GM12878 (cell line): ENCODE results near the gene PTPRM. TPM values are rescaled to one million over a fixed set of nuclear protein-coding genes. Genes with fewer than 3 reads are reported as not detected.

Experiments
- ATAC-seq: fragments of 200-7000 bp; cut with Tn5 transposase; 3 replicates; pipeline ENCODE4 v1.9.1; 2020; ENCODE audit warnings: mild to moderate bottlenecking, moderate library complexity
- BruUV-seq: library from RNA; stranded (reverse); fragments of 400-500 nt; replicated peaks from 2 replicates; lab custom pipeline; 2021; lab: Mats Ljungman, UMichigan
- CTCF ChIA-PET: fragments of 300-600 bp; sonication (Branson Sonifier 250); formaldehyde crosslinking; extraction: SDS; loops from one replicate; lab custom pipeline; 2021; ENCODE audit warnings: inconsistent platforms; lab: Yijun Ruan, JAX
- POLR2A ChIA-PET: fragments of 350-600 bp; formaldehyde crosslinking; extraction: SDS; loops from one replicate; lab custom pipeline; 2021; ENCODE audit warnings: inconsistent platforms; lab: Charles Lee
- RAD21 ChIA-PET: fragments of 300-600 bp; sonication (Branson Sonifier 250); formaldehyde crosslinking; loops from one replicate; lab custom pipeline; 2023; ENCODE audit warnings: antibody characterized with exemption; ENCODE audit not compliant: unreplicated experiment; lab: Charles Lee
- SMC1A ChIA-PET: fragments of 300-600 bp; sonication (Branson Sonifier 250); formaldehyde crosslinking; loops from one replicate; lab custom pipeline; 2023; ENCODE audit not compliant: unreplicated experiment, uncharacterized antibody; lab: Charles Lee
- DNase-seq: peaks from one replicate; pipeline ENCODE4 v3.0.0-alpha.2; 2011; ENCODE audit warnings: low read depth, low spot score
- FAIRE-seq: peaks from 3 replicates; lab custom pipeline; 2011; peaks lifted over from hg19 to GRCh38; lab: Jason Lieb, UNC
- H2AFZ ChIP-seq: 2 replicates; pipeline ENCODE4 v1.6.0; 2011; ENCODE audit warnings: low read depth, low read length, control low read depth; ENCODE audit not compliant: control insufficient read depth
- H3K27ac ChIP-seq: 2 replicates; pipeline ENCODE4 v1.5.1; 2011; ENCODE audit warnings: control low read depth; ENCODE audit not compliant: control insufficient read depth, insufficient read depth
- H3K27me3 ChIP-seq, 2 experiments: replicated peaks in 1 of 2; 2 replicates each; pipeline versions ENCODE4 v1.6.0 to v1.6.1; 2011; ENCODE audit warnings: low read length in 1 of 2; ENCODE audit not compliant: control insufficient read depth in 2 of 2, insufficient read depth in 2 of 2
- H3K36me3 ChIP-seq, 2 experiments: 2 replicates each; pipeline ENCODE4 v1.5.1; 2011; ENCODE audit warnings: low read length in 1 of 2; ENCODE audit not compliant: control insufficient read depth in 2 of 2, insufficient read depth in 2 of 2
- H3K4me1 ChIP-seq: 2 replicates; pipeline ENCODE4 v1.6.1; 2011; ENCODE audit warnings: mild to moderate bottlenecking, low read length, moderate library complexity, mixed read lengths; ENCODE audit not compliant: control insufficient read depth, insufficient read depth
- H3K4me2 ChIP-seq: 2 replicates; pipeline ENCODE4 v1.6.0; 2011; ENCODE audit warnings: control low read depth; ENCODE audit not compliant: control insufficient read depth, insufficient read depth
- H3K4me3 ChIP-seq: fragments of 200-600 bp; sonication (generic); 2 replicates; pipeline ENCODE4 v1.5.1; 2016
- H3K79me2 ChIP-seq: 2 replicates; pipeline ENCODE4 v1.6.0; 2011; ENCODE audit warnings: low read length; ENCODE audit not compliant: control insufficient read depth, insufficient read depth
- H3K9ac ChIP-seq: 2 replicates; pipeline ENCODE4 v1.8.0; 2011; ENCODE audit warnings: low read length, control low read depth, mixed read lengths; ENCODE audit not compliant: control insufficient read depth, insufficient read depth
- H3K9me3 ChIP-seq: replicated peaks from 3 replicates; pipeline ENCODE4 v1.5.1; 2011; ENCODE audit warnings: mild to moderate bottlenecking, low read length; ENCODE audit not compliant: control insufficient read depth, insufficient read depth
- H4K20me1 ChIP-seq: 2 replicates; pipeline ENCODE4 v1.6.0; 2011; ENCODE audit not compliant: control insufficient read depth, insufficient read depth
- FOXM1 ChIP-seq: IDR thresholded peaks from 2 replicates; pipeline ENCODE4 v1.6.1; 2012; ENCODE audit warnings: low read depth, mild to moderate bottlenecking, inconsistent platforms, low read length, moderate library complexity
- GABPA ChIP-seq: IDR thresholded peaks from 2 replicates; pipeline ENCODE4 v1.6.1; 2014; ENCODE audit warnings: antibody characterized with exemption, low read depth, mild to moderate bottlenecking, inconsistent platforms
- GATAD2B ChIP-seq: fragments of 450-650 bp; conservative IDR thresholded peaks from 2 replicates; pipeline ENCODE4 v1.6.1; 2017; ENCODE audit warnings: low read depth, mild to moderate bottlenecking, moderate library complexity
- MYC ChIP-seq: IDR thresholded peaks from 2 replicates; pipeline ENCODE4 v1.6.1; 2011; ENCODE audit warnings: mild to moderate bottlenecking, low read length, moderate library complexity, inconsistent platforms; ENCODE audit not compliant: insufficient read depth, insufficient replicate concordance, insufficient read length, severe bottlenecking
- NR2C1 ChIP-seq: fragments of 450-650 bp; IDR thresholded peaks from 2 replicates; pipeline ENCODE4 v1.6.1; 2017; ENCODE audit warnings: antibody characterized with exemption, mild to moderate bottlenecking, moderate library complexity
- NR2F1 ChIP-seq: fragments of 450-650 bp; conservative IDR thresholded peaks from 2 replicates; pipeline ENCODE4 v1.6.1; 2017; ENCODE audit warnings: mild to moderate bottlenecking
- PML ChIP-seq: IDR thresholded peaks from 2 replicates; pipeline ENCODE4 v1.6.1; 2012; ENCODE audit warnings: low read length, inconsistent platforms
- RFX5 ChIP-seq: IDR thresholded peaks from 2 replicates; pipeline ENCODE4 v1.6.1; 2011; ENCODE audit warnings: low read depth, low read length, improper control_type of control experiment
- SIN3A ChIP-seq: IDR thresholded peaks from 2 replicates; pipeline ENCODE4 v1.6.1; 2012; ENCODE audit warnings: low read depth, low read length, improper control_type of control experiment
- SMC3 ChIP-seq: IDR thresholded peaks from 2 replicates; pipeline ENCODE4 v1.6.1; 2011; ENCODE audit warnings: low read length, improper control_type of control experiment, borderline replicate concordance
- SPI1 ChIP-seq: IDR thresholded peaks from 2 replicates; pipeline ENCODE4 v1.6.1; 2011; ENCODE audit warnings: low read depth, mild to moderate bottlenecking, low read length, moderate library complexity, borderline replicate concordance; ENCODE audit not compliant: insufficient read depth
- TARDBP ChIP-seq: IDR thresholded peaks from 2 replicates; pipeline ENCODE4 v1.6.1; 2016; ENCODE audit warnings: borderline replicate concordance
- TCF12 ChIP-seq: IDR thresholded peaks from 2 replicates; pipeline ENCODE4 v1.6.1; 2011; ENCODE audit warnings: low read depth, mild to moderate bottlenecking, low read length
- WGBS: methylation state at CpG from one replicate; pipeline ENCODE4 v1.1.6; 2016; ENCODE audit warnings: low lambda C conversion rate; ENCODE audit not compliant: insufficient replicate concordance, insufficient coverage; ENCODE audit errors: missing lambda C conversion rate; 5-methylcytosine and 5-hydroxymethylcytosine counted together
- in situ Hi-C: fragments of 300-500 bp; cut with MboI; formaldehyde crosslinking; loops from 9 replicates; pipeline ENCODE4 v1.14.3; 2018; ENCODE audit warnings: mixed read lengths
- intact Hi-C: fragments of 100-400 bp; cut with micrococcal nuclease; formaldehyde crosslinking; loops from one replicate; pipeline ENCODE4 v1.14.2; 2022; ENCODE audit not compliant: unreplicated experiment
- polyA plus RNA-seq, 11 experiments: library from polyadenylated mRNA; depleted of rRNA in 4 of 11; unstranded in 6 of 11; stranded (reverse) in 5 of 11; fragments of >200 nt; fragmentation: Nextera tagmentation in 4 of 11; fragmentation: Illumina TruSeq in 1 of 11; extraction: Ambion mirVana in 4 of 11; extraction: Trizol in 1 of 11; gene quantifications; 1 replicate in 1 of 11; 2 replicates in 10 of 11; pipeline versions ENCODE4 v1.2.1 to v1.2.3, GENCODE V29; 2011 to 2016; ENCODE audit warnings: inconsistent platforms in 2 of 11, missing spikeins in 2 of 11, low read depth in 1 of 11
- total RNA-seq, 4 experiments: library from RNA; depleted of rRNA in 3 of 4; stranded (reverse); fragments of >200 nt in 3 of 4; fragmentation: Illumina TruSeq in 1 of 4; extraction: Trizol in 1 of 4; gene quantifications; 2 replicates each; pipeline versions ENCODE4 v1.2.1 to v1.2.3, GENCODE V29; 2013 to 2021

Gene PTPRM
- total and polyA plus RNA-seq, 10 of the 15 experiments (the other 5 are each of a cell fraction or from before 2014, with no cell fraction given), result 0.07 to 22.6 (median 0.60) TPM

DNA sequence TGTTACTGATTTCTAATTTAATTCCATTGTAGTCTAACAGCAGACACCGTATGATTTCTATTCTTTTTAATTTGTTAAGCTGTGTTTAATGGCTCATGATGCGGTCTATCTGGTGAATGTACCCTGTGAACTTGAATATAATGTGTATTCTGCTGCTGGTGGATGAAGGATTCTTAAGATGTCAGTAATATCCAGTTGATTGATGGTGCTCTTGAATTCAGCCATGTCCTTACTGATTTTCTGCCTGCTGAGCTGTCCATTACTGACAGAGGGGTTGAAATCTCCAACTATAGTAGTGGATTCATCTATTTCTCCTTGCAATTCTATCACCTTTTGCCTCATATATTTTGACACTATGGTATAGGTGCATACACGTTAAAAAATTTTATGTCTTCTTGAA lies 668.8 kb downstream of the PTPRM start:
- FAIRE-seq, result no peak
- CTCF ChIA-PET, result no interaction called here
- TF ChIP-seq NR2F1 (no peak), FOXM1 (no peak), GABPA (no peak), GATAD2B (no peak), PML (no peak)
- TF ChIP-seq, all 136 proteins: peak for 0
- no peak overlapping the region for H3K4me3 ChIP-seq
- no peaks in the 10 kb centered on the region for H4K20me1 ChIP-seq
- DNase-seq (no peak), ATAC-seq (no peak)
- intact Hi-C loops (no loop called here), in situ Hi-C loops (no loop called here)
- no peaks in the 10 kb centered on the region for H3K9me3 ChIP-seq
- H3K36me3 ChIP-seq, result no peaks in the 10 kb centered on the region
- H3K27me3 ChIP-seq, result no peaks in the 10 kb centered on the region
- BruUV-seq, result no TSS peak
- H3K79me2 ChIP-seq, result no peaks in the 10 kb centered on the region
- H3K9ac ChIP-seq, result no peak overlapping the region
- POLR2A ChIA-PET, result no interaction called here
- RAD21 ChIA-PET, result no interaction called here
- no peaks in the 10 kb centered on the region for H3K4me1 ChIP-seq
- H2AFZ ChIP-seq, result no peak overlapping the region
- no peak overlapping the region for H3K27ac ChIP-seq
- SMC1A ChIA-PET, result interaction anchor here (0.6 kb wide), 1 partner anchor 73 kb away, joined by 3 read pairs; no protein-coding TSS in a partner anchor
- no peak overlapping the region for H3K4me2 ChIP-seq
- 0% methylated on average over 3 of the region's 3 CpGs for WGBS

- no peak overlapping the region for H3K4me3 ChIP-seq
- no peaks in the 10 kb centered on the region for H3K79me2 ChIP-seq
- WGBS, result 26% methylated on average over 5 of the region's 5 CpGs
- no peak overlapping the region for H2AFZ ChIP-seq
- ATAC-seq (no peak), FAIRE-seq (no peak), DNase-seq (no peak)
- TF ChIP-seq SIN3A (no peak), SPI1 (no peak), TCF12 (no peak), GATAD2B (no peak), RFX5 (no peak), TARDBP (no peak), NR2C1 (no peak), SMC3 (no peak), MYC (no peak)
- no peak overlapping the region for H3K9ac ChIP-seq
- in situ Hi-C loops (no loop called here), intact Hi-C loops (no loop called here)
- no peak overlapping the region for H3K4me2 ChIP-seq
- RAD21 ChIA-PET, result no interaction called here
- no peaks in the 10 kb centered on the region for H4K20me1 ChIP-seq
- no peaks in the 10 kb centered on the region; a peak in 1 of 4 replicates for H3K27me3 ChIP-seq
- H3K4me1 ChIP-seq, result no peaks in the 10 kb centered on the region
- SMC1A ChIA-PET, result no interaction called here
- H3K27ac ChIP-seq, result no peak overlapping the region
- CTCF ChIA-PET, result no interaction called here
- no peaks in the 10 kb centered on the region for H3K36me3 ChIP-seq
- BruUV-seq, result no TSS peak
- POLR2A ChIA-PET, result interaction anchor here (0.6 kb wide), 1 partner anchor 13 kb away, joined by 7 read pairs; no protein-coding TSS in a partner anchor
- no peaks in the 10 kb centered on the region for H3K9me3 ChIP-seq
Observed at GRCh38 chr18:8238507-8238906, 671.4 kb downstream of the PTPRM start.
